ENCODE data around the gene CCDC154.

DNA sequence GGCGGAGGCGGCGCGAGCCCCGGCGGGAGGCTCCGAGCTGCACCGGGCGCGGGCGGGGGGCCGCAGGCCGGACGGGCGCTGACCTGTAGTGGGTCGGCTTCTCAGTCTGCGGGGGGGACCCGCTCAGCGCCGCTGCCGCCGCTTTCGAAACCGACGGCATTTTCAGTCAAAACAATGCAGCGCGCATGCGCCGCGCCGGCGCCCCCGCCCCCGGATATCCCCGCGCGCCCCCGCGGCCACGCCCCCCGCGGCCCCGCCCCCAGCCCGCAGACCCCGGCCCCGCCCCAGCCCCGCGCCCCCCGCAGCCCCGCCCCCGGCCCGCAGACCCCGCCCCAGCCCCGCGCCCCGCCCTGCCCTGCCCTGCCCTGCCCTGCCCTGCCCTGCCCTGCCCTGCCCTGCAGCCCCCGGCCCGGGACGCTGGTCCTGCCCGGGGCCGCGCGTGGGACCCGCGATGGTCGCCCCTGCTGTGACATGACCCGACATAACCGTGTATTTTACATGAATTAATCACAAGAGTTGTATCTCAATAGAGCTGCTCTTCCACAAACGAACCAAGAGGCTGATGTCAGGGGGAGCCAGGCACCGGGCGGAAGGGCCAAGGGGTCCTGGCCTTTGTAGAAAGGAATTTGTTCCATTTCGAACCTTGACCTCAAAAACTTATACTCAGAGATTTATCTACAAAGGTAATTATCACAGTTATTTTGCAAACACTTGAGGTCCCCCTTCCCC is 29.7 kb downstream of the CCDC154 start, which contains the start of gene UNKL:
- TF ChIP-seq CTCF (IDR thresholded peaks at IDR 0.05) = no peak
- TF ChIP-seq POLR2AphosphoS5 (IDR thresholded peaks at IDR 0.05) = no peak
- TF ChIP-seq POLR2A (IDR thresholded peaks at IDR 0.05) = no peak
- TF ChIP-seq EP300 (IDR thresholded peaks at IDR 0.05) = no peak

Measured in suprapubic skin (tissue), 4 donors.